ENCODE data around the gene HOXA5.

HOXA5 gene

GRCh38 chr7:27131390-27131819 is 12.1 kb downstream of the HOXA5 start:
- DNase-seq: no peak

GRCh38 chr7:27130540-27131389 is 12.7 kb downstream of the HOXA5 start, which contains the start of gene HOXA4:
HOXA4 (minus strand) TSS chr7:27130757; CDS start chr7:27130733, 24 bp downstream.
- no peak for DNase-seq

- no peak for DNase-seq
These were observed 13.5 kb downstream of the HOXA5 start for GRCh38 chr7:27129729-27130539.

- DNase-seq: no peak
These were observed 14.4 kb downstream of the HOXA5 start for GRCh38 chr7:27128776-27129728.

- DNase-seq: no peak
These were observed 15.4 kb downstream of the HOXA5 start for GRCh38 chr7:27128034-27128433.

- no peak for DNase-seq
These were observed 16.7 kb downstream of the HOXA5 start for GRCh38 chr7:27126596-27127327.

GRCh38 chr7:27125986-27126394 is 17.5 kb downstream of the HOXA5 start:
- no peak for DNase-seq

- no peak for DNase-seq
These were observed 18.4 kb downstream of the HOXA5 start for GRCh38 chr7:27124902-27125689.

- no peak for DNase-seq
These were observed 19.2 kb downstream of the HOXA5 start for GRCh38 chr7:27124096-27124901.

GRCh38 chr7:27123477-27124053 is 19.9 kb downstream of the HOXA5 start:
- no peak for DNase-seq

GRCh38 chr7:27123007-27123476 is 20.4 kb downstream of the HOXA5 start:
- DNase-seq: no peak

GRCh38 chr7:27122077-27122910 is 21.2 kb downstream of the HOXA5 start:
- no peak for DNase-seq

- DNase-seq: no peak
These were observed 21.8 kb downstream of the HOXA5 start for GRCh38 chr7:27121684-27122076.

- DNase-seq: no peak
These were observed 24.0 kb downstream of the HOXA5 start for GRCh38 chr7:27119412-27119911.

- DNase-seq: no peak
These were observed 24.9 kb downstream of the HOXA5 start for GRCh38 chr7:27118580-27118979.

- DNase-seq: no peak
These were observed 25.5 kb downstream of the HOXA5 start for GRCh38 chr7:27117887-27118491.

- DNase-seq: no peak
These were observed 26.3 kb downstream of the HOXA5 start for GRCh38 chr7:27116962-27117886.

Data from NCI-H146 (cell line).